GM21576 (cell line): ENCODE measurements around the gene RAD51D.
A peak's percentile ranks its signal among the peaks of the same experiment; 100 is the strongest.
"Not testable (repeated sequence)": the region's sequence is repeated elsewhere in the genome, so short reads cannot be mapped to it uniquely, and the experiment has no call there.

Source experiments
- ATAC-seq: cut with Tn5 transposase; IDR thresholded peaks from one replicate; pipeline ENCODE4 v1.9.1; 2021; ENCODE audit warnings: mild to moderate bottlenecking, moderate library complexity; ENCODE audit not compliant: unreplicated experiment

The RAD51D gene

DNA sequence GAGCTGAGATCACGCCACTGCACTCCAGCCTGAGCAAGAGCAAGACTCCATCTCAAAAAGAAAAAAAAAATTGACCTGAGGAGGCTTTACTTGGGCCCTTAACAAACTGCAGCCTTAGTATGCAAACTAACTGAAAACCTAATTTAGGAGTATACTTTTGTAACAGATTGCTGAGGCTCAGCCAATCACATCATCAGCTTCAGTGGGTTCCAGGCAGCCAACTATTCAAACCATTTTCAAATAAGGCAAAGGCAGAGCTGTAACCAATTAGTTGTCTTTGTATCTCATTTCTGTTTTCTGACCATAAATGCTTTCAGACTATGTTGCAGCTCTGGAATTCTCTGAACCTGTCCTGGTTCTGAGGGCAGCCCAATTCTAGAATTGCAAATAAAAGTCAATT, 23.9 kb downstream of the RAD51D start:
- no peak for ATAC-seq

DNA sequence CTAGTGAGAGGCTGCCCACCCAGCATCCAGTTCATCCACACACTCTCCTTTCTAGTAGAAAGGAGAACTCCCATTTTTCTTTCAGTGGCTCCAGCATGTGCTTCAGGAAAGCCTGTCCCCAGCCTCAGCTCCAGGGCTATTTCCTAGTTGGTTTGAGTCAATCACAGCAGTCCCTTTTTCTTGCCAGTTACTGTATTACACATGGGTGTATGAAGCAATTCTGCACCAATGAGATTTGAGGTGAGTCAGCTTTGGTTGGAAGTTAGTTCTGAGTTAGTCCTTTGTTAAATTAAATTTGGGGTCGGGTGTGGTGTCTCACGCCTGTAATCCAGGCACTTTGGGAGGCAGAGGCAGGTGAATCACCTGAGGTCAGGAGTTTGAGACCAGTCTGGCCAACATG, 24.8 kb downstream of the RAD51D start:
- ATAC-seq = no peak

DNA sequence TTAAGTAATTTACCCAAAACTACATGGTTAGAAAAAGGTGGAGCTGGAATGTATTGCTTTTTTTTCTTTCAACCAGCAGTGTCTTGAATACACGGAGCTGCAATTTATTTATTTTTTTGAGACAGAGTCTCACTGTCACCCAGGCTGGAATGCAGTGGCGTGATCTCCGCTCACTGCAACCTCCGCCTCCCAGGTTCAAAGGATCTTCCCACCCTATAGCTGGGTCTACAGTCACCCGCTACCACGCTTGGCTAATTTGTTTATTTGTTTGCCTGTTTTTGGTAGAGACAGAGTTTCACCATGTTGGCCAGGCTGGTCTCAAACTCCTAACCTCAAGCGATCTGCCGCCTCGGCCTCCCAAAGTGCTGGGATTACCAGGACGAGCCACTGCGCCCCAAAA, 29.0 kb downstream of the RAD51D start:
- ATAC-seq = not testable (repeated sequence)

DNA sequence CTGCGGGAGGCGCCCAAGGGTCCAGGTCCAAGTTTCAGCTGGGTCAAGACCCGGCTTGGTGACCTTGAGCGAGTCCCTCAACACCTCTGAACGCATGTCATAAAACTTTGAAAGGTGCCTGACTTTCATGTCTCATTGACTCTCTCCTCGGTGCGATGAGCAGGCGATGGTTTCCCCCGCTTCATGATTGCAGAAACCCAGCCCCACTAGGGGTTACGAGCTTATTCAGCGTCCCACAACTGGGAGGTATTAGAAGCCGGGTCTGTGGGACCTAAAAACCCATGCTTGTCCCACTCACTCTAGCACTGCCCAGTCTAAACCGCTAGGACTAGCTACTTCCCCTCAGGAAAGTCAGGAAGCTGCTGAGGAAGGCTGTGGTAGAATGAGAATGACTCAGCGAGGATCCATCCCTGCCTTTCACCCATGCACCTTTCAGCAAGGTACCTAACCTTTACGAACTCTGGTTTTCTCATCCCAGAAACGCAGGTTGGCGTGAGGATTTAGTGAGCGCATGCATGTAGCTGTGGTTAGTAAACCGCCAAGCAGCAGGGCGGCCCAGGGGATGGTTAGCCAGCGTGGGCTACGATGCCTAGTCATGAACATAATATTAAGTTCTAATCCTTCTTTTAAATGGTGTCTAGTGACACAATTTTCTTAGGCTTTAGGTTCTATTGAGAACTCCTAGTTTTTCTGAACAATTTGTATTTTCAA, 29.9 kb downstream of the RAD51D start:
- peak; percentile 12 for ATAC-seq

DNA sequence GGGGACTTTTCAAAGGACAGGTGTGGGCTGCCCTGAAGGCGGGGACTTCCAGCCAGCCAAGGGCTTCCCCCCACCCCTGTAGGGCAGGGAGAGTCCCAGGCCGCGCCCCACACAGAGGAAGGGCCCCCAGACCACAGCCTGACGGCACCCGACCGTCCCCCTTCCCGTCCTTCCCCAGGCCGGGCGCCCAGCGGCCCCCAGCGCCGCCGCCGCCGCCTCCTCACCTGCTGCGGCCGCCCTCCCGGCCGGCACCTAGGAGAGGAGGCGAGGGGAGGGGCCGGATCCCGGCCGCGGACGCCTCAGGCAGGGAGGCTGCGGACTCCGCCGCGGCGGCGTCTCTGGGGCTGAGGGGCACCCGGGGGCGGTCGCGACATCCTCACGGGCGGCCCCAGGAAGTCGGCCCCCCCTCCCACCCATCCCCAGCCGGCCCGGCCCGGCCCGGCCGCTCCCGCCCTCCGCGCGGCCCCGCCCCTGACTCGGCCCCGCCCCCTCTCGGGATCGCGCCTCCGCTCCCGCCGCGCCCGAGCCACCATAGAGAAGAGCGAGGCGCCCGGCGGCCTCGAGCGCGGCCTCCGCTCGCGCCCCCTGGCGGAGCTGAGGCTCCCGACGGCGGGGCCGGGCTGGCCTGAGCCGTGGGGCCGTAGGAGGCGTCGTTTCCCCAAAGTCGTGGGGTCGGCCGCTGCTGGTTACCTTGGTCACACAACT, 30.6 kb downstream of the RAD51D start:
- peak; percentile 64 for ATAC-seq

DNA sequence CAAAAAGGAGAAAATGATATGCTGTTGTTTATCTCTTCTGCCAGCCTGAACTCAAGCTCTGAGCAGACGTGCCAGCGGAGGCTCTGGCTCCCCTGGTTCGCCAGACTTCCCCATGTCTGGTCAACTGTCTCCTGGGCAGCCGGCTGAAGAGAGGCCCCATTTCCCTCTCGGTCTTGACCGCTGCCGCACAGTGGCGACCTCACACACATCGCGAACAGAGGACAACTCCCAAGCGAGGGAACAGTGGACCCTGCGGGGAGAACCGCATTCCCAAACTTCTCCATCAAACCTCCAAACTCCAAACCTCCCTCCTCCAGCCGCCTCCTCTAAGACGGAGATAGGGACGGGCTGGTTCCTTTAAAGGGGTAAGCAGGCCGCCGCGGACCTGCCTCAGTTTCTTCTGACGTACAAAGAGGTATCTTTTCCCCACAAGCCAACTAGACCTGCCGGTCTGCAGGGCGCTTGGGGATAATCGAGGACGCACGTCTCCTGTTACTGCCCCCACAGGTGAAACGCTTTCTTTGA, 31.2 kb downstream of the RAD51D start:
- peak; percentile 20 for ATAC-seq

DNA sequence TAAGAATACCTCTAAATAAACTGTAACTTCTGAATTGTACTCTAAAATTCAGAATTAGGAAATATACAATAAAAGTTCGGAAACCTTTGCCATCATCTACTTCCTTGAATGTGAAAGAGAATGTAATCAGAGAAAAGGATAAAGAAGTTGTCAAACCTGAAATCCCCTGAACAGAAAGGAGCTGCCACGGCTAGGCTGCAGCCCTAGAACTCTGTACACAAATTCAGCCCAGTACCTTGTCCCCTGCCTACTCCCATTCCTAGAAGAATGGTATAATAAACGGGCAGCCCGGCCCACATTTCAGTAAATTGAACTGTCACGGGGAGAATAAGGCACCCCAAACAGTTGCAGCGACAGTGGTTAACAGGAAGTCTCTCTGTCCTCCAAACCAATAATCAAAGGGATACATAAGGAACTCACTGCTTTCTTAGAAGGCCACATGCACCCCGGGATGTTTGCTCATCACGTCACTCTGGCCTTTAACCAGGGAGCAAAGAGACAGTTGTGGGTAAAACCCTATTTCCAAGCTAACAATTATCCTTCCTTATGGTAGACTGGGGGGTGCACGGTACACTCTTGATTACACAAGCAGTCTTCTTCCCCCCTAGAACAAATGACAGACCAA, 31.8 kb downstream of the RAD51D start:
- no peak for ATAC-seq

DNA sequence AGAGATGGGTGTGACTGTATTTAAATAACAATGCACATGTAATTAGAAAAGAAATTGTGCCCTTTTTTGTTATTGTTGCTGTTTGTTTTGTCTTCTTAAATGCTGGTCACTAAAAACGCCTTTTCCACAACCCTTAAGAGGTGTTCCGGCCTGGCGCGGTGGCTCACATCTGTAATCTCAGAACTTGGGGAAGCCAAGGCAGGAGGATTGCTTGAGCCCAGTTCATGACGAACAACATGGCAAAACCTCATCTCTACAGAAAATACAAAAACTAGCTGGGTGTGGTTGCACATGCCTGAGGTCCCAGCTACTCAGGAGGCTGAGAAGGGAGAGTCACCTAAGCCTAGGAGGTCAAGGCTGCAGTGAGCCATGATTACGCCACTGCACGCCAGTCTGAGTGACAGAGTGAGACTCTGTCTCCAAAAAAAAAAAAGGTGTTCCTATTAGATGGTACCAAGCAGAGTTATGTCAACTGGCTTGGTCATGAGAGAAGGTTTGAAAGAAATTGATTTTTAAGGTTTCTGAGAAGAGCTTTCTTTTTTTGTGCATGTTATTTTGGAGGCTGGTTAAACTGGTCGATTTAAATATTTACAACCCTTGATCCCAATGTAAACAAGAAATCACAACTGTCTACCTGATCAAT, 32.6 kb downstream of the RAD51D start:
- no peak for ATAC-seq

DNA sequence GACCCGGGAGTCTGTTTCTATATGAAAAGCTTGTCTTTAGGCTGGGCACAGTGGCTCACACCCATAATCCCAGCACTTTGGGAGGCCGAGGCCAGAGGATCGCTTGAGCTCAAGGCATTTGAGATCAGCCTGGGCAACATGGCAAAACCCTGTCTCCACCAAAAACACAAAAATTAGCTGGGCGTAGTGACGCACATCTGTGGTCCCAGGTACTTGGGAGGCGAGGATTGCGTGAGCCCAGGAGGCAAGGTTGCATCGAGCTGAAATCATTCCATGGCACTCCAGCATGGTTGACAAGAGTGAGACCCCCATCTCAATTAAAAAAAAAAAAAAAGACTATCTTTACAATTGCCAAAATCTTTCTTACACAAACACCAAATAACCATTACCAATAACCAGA, 33.5 kb downstream of the RAD51D start:
- no peak for ATAC-seq

DNA sequence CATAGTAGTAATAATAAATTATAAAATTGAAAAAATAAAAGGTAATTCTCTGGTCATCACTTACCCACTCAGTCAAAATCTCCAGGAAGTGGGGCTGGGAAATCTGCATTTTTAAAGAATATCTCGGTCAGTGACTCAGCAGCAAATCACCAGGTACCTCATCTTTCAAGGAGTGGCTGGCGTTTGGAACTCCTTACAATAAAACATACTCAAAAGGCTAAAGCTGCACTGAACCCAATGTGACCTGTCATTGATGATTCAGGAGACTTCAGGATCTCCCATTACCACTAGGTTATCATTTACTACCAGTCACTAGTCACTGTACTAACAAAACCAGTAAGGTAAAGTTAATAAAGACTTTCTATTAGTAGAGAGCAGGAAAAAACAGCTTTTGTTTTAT, 34.7 kb downstream of the RAD51D start:
- ATAC-seq = no peak

DNA sequence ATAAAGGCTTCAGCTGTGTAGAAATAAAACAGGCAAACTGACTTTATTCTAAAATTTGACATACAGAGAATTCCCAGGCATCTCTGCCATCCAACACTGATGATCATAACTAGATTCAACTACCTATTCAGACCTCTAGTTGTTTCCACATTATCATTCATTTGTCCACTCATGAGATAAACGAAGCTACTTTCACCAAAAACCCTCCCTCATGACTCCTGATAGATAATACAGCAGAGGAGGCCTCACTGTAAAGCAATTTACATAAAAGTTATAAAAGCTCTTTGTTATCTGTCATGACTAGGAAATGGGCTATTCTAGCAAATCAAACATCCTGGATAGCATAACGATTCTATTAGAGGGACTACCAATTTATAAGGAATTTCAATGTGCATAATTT, 36.6 kb downstream of the RAD51D start:
- no peak for ATAC-seq

DNA sequence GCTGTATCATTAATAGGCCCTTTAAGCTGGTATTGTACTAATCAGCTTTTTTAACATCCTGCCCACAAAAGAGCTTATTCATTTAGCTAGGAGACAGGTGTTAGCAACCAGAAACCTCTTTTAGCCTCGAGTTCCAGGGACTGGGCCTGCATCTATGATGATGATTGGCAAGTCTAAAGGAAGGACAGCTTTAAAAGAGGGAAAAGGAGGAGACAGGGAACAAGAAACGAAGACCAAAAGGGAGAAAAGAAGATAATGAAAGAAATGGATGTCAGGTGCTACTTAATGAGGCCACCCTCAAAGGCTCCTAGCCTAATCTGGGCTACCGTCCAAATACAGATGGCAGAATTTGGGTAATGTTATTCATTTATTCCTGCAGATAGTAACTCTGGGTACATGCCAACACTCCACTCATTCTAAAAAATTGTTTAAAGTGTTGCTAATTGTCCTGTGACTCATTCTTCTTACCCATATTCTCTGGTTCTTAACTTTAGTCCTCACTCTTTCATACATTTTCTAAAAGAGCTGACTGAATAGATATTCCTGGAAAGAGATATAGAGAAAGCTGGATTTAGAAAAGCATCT, 37.5 kb downstream of the RAD51D start:
- no peak for ATAC-seq

DNA sequence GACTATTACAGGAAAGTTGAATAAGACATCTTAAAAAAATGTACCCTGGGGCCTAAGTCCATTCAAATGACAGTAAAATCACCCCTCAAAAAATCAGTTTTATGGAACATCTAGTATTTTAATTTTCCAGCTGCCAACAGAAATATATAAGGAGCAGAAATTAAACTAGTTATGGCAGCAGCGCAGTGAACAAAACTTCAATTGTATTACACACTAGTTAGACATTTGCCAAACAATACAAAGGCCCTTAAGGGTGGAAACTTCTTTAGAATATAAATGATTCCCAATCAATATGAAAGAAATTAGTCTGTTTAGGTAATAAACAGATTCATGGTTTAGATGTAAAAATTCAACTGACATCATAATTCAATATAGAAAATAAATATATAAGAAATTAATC, 38.0 kb downstream of the RAD51D start:
- ATAC-seq = no peak

DNA sequence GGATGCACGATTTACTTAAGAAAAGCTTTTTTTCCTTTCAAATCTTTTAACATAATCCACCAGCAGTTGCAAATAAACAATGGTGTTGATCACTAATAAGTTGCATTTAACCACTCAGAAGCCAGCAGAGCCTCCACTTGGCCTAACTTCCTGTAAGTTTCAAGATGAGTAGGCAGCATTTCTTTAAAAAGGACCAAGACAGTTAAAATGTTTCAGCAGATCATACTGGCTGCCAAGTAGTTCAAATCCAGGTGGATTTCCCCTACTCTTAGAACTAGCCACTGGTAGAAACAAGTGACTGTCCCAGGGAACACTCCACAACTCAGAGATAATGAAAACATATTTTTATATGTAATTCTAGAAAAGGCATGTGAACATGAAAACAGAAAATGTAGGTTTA, 39.1 kb downstream of the RAD51D start:
- peak; percentile 67 for ATAC-seq

DNA sequence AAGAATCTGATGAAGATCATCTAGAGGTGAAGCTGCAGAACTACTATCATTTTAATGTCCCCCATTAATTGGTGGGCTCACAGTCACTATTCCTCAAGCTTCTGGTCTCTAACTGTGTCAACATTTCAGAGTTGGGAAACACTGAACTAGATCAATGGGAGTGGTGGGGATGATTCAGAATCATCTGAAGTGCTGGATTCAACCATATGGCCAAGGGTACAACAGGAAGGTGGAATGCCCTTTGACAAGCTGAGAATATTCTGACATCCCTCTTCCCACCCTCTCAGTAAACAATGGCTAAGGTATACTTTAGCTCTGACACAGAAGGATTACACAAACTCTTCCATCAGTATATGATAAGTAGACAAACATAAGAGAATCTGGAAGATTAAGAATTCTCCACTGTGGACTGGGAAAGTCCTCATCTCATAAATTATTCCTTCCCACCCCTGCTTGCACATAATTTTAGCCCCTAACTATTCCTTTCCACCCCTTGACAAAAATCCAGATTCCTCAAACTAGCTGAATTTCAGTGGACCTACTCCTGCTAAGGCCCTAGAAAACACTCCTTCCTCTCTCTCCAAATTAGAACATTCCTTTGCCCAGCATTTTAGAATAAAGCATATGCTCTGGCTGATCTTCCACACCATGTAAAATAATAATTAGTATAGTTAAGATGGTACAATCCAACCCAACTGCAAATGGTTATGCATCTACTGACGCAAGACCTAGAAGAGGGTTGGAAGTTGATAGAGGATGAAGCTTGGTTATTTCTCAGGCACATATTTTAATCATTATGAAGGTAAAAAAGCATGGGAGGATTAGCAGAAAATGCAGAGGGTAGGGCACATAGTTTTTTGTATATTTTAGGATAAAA, 39.9 kb downstream of the RAD51D start:
- ATAC-seq = no peak

DNA sequence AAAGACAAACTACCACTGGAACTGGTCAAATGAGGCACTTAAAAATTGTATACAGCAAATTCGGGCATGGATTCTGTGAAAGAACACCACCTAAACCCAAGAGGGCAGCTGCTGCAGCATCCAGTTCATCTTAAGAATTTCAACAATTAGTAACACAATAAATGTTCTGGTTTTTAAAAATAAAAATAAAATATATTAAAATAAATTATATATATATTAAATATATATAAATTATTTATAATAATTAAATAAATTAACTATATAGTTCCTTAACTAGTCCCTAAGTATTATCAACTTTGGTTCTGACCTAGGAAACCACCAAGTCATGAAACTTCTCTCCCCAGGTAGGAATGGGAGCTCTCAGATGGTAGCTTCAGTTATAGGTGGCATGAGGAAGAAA, 42.8 kb downstream of the RAD51D start:
- no peak for ATAC-seq

DNA sequence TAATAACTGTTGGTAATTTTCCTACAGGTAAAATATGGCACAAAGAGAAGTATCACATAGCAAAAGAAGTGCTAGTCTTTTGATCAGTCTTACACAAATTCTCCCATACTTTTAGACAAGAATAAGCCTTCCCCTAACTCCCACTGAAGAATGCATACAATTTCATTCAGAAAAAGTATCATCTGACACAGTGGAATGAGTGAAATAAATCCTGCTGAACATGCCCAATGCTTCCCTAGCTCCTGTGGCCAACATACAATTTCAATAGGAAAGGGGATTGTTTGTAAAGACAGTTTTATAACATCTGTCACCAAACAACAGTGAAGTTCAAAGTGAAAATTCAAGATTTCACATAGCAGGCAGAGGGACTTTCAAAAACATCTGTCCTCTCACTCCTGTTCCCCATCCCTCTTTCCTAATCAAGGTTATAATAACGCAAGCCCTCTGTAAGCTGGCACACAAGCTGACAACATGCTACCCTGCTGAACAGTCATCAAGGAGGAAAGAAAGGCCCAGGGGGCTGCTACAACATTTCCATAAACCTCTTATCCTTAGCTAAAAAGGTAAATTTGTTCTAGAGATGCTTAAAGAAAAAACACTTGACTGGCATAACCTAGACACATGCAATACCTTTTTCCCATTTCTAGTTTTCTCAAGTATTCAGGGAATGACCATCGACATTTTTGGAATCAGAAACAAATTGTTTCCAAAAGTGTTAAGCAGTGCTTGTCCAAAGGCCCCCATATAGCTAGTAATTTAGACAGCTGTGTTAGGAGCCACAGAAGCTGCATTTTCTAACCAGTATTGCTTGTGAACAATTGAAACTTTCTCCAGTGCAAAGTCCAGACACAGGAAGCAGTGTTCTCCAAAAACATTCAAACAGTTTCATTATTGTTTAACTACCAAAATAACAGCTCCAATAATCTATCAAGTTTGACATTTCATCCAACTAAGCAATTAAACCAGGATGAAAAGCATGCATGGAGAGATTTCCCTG, 44.7 kb downstream of the RAD51D start:
- ATAC-seq = no peak

DNA sequence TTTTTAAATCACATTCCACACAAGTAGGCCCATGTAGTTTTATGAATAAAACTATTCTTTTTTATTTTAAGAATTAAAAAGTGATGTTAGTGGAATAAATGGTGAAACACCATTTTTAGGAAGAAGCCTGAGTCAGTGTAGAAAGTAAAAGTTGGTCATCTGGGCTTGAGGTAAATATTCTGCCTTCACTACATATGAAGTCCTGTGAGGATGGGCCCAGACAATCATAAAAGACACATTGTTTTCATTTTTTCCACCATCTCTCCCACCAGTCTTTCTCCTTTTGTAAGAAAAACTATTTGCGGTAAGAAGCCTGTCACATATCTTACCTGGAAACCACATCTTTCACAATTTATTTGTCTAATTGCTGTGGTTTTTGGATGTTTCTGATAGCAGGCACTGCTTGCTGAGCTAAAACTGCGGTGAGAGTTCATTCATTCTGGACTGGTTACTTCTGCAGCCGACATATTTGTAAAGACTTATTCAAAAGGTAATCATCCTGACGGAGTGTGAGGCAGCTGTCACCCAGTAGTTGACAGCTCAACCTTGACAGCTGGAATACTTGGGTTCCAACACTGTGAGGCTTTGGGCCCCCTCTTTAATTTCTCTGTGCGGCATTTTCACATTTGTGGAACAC, 45.6 kb downstream of the RAD51D start:
- ATAC-seq = no peak
